A673 (cell line): ENCODE results near the gene BMF. TPM values are rescaled to one million over a fixed set of nuclear protein-coding genes. Genes with fewer than 3 reads are reported as not detected.
A peak's percentile ranks its signal among the peaks of the same experiment; 100 is the strongest.

Experiments used
- BruUV-seq: library from RNA; stranded (reverse); fragments of 400-500 nt; replicated peaks from 2 replicates; lab custom pipeline; 2021; lab: Mats Ljungman, UMichigan
- CTCF ChIA-PET: fragments of 300-600 bp; sonication (Branson Sonifier 250); formaldehyde crosslinking; loops from one replicate; lab custom pipeline; 2022; ENCODE audit warnings: antibody characterized with exemption; lab: Charles Lee
- POLR2A ChIA-PET: fragments of 300-600 bp; sonication (Branson Sonifier 250); formaldehyde crosslinking; loops from one replicate; lab custom pipeline; 2022; ENCODE audit warnings: antibody characterized with exemption; ENCODE audit not compliant: low non-redundant PET; lab: Charles Lee
- DNase-seq: peaks from one replicate; pipeline ENCODE4 v3.0.0-alpha.2; 2015; ENCODE audit warnings: low spot score
- H3K27ac ChIP-seq: fragments of 200-600 bp; sonication (generic); 2 replicates; pipeline ENCODE4 v1.5.1; 2016; ENCODE audit warnings: mixed run types, low read depth, mild to moderate bottlenecking, mixed read lengths, antibody characterized with exemption, low read length; ENCODE audit not compliant: poor library complexity, severe bottlenecking
- H3K27me3 ChIP-seq: fragments of 200-600 bp; sonication (generic); replicated peaks from 2 replicates; pipeline ENCODE4 v1.6.1; 2017; ENCODE audit warnings: mixed run types, low read depth, mild to moderate bottlenecking, mixed read lengths, antibody characterized with exemption, low read length; ENCODE audit not compliant: insufficient read depth, poor library complexity
- H3K36me3 ChIP-seq: fragments of 200-600 bp; sonication (generic); 2 replicates; pipeline ENCODE4 v1.6.1; 2016; ENCODE audit warnings: mixed run types, mild to moderate bottlenecking, mixed read lengths, antibody characterized with exemption, low read length; ENCODE audit not compliant: insufficient read depth, poor library complexity, severe bottlenecking
- H3K4me1 ChIP-seq: fragments of 200-600 bp; sonication (generic); 2 replicates; pipeline ENCODE4 v1.6.1; 2017; ENCODE audit warnings: mixed run types, mild to moderate bottlenecking, mixed read lengths, antibody characterized with exemption, low read length; ENCODE audit not compliant: insufficient read depth, poor library complexity, severe bottlenecking
- H3K4me3 ChIP-seq: fragments of 200-600 bp; sonication (generic); 2 replicates; pipeline ENCODE4 v1.5.1; 2016; ENCODE audit warnings: low read depth, mixed run types, mild to moderate bottlenecking, mixed read lengths, low read length; ENCODE audit not compliant: poor library complexity, severe bottlenecking
- H3K9me3 ChIP-seq: fragments of 200-600 bp; sonication (generic); 2 replicates; pipeline ENCODE4 v1.6.1; 2016; ENCODE audit warnings: mixed run types, low read depth, mild to moderate bottlenecking, mixed read lengths, antibody characterized with exemption, low read length; ENCODE audit not compliant: poor library complexity, severe bottlenecking
- EZH2 ChIP-seq: fragments of 200-600 bp; sonication (generic); IDR thresholded peaks from 2 replicates; pipeline ENCODE4 v1.6.1; 2017; ENCODE audit warnings: borderline replicate concordance, low read depth, mild to moderate bottlenecking, mixed read lengths, antibody characterized with exemption, low read length; ENCODE audit not compliant: poor library complexity, severe bottlenecking
- intact Hi-C: fragments of 100-400 bp; cut with micrococcal nuclease; formaldehyde crosslinking; loops from one replicate; pipeline ENCODE4 v1.10.0; 2022; ENCODE audit not compliant: unreplicated experiment
- total RNA-seq: library from RNA; stranded (reverse); gene quantifications from 2 replicates; pipeline ENCODE4 v1.2.3, GENCODE V29; 2021
- TF ChIP-seq, protein P1 (sequence below): fragments of 300-800, 200-600 bp; sonication (generic); conservative IDR thresholded peaks from 2 replicates; pipeline ENCODE4 v1.5.1; 2017; ENCODE audit warnings: low read depth, mild to moderate bottlenecking, antibody characterized with exemption, low read length, moderate library complexity, mixed read lengths

The BMF gene
- total RNA-seq, 1 experiment from 2014 or later: 18.5 TPM

DNA sequence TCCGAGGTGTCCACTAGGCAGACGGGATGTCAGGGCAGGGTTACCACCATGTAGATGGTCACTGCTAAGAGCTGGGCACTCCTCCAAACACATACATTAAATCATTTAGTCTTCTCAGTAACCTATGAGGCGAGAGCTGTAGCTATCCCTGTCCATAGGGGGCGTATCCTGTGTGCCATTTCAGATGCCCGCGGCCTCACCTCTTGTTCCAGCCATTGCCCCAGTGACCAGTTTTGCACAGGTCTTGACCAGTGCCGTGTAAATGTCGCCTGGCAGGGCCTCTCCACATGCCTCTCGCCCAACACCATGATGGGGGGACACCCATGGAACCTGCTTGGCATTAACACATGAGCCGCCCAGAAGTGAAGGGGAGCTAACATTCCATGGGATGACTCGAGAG, 48.9 kb downstream of the BMF start:
- Histone ChIP-seq H3K4me1 (no peaks in the 10 kb centered on the region), H3K9me3 (no peaks in the 10 kb centered on the region), H3K36me3 (no peaks in the 10 kb centered on the region), H3K4me3 (no peak overlapping the region), H3K27ac (no peak overlapping the region), H3K27me3 (no peaks in the 10 kb centered on the region)
- TF ChIP-seq, protein P1, sequence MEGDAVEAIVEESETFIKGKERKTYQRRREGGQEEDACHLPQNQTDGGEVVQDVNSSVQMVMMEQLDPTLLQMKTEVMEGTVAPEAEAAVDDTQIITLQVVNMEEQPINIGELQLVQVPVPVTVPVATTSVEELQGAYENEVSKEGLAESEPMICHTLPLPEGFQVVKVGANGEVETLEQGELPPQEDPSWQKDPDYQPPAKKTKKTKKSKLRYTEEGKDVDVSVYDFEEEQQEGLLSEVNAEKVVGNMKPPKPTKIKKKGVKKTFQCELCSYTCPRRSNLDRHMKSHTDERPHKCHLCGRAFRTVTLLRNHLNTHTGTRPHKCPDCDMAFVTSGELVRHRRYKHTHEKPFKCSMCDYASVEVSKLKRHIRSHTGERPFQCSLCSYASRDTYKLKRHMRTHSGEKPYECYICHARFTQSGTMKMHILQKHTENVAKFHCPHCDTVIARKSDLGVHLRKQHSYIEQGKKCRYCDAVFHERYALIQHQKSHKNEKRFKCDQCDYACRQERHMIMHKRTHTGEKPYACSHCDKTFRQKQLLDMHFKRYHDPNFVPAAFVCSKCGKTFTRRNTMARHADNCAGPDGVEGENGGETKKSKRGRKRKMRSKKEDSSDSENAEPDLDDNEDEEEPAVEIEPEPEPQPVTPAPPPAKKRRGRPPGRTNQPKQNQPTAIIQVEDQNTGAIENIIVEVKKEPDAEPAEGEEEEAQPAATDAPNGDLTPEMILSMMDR: no peak
- TF ChIP-seq EZH2: no peak
- ChIA-PET POLR2A (no interaction called here), CTCF (no interaction called here)
- intact Hi-C loops: no loop called here
- BruUV-seq: no TSS peak
- DNase-seq: no peak

DNA sequence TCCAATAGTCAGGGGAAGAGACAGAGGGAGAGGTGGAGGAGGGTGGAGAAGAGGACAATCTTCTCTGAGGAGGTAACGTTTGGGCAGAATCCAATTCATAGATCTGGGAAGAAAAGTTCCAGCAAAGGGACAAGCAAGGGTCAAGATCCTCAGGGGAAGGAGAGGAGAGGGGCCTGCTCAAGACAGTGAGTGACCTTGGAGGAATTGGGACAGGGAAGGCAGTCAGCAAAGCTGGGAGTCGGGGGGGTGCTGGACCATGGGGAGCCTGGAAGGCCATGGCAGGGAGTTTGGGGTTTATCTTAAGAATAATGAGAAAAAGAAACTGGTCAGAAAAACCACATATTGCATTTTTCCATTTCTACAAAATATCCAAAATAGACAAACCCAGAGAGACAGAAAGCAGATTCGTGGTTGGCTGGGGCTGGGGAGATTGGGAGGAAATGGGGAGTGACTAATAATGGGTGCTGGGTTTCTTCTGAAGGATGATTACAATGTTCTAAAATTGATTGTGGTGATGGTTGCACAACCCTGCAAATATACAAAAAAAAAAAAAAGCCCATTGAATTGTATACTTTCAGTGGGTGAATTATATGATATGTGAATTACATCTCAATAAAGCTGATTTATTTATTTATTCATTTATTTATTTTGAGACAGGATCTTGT, 50.1 kb downstream of the BMF start:
- intact Hi-C loops: no loop called here
- Histone ChIP-seq H3K4me1 (no peaks in the 10 kb centered on the region), H3K4me3 (no peak overlapping the region), H3K36me3 (no peaks in the 10 kb centered on the region), H3K27me3 (no peaks in the 10 kb centered on the region), H3K9me3 (no peaks in the 10 kb centered on the region), H3K27ac (no peak overlapping the region)
- no peak for TF ChIP-seq EZH2
- TF ChIP-seq, protein P1: no peak
- CTCF ChIA-PET: no interaction called here
- no TSS peak for BruUV-seq
- POLR2A ChIA-PET: interaction anchor here (0.7 kb wide), 1 partner anchor 35 kb away, joined by 7 read pairs; no protein-coding TSS in a partner anchor
- no peak for DNase-seq

DNA sequence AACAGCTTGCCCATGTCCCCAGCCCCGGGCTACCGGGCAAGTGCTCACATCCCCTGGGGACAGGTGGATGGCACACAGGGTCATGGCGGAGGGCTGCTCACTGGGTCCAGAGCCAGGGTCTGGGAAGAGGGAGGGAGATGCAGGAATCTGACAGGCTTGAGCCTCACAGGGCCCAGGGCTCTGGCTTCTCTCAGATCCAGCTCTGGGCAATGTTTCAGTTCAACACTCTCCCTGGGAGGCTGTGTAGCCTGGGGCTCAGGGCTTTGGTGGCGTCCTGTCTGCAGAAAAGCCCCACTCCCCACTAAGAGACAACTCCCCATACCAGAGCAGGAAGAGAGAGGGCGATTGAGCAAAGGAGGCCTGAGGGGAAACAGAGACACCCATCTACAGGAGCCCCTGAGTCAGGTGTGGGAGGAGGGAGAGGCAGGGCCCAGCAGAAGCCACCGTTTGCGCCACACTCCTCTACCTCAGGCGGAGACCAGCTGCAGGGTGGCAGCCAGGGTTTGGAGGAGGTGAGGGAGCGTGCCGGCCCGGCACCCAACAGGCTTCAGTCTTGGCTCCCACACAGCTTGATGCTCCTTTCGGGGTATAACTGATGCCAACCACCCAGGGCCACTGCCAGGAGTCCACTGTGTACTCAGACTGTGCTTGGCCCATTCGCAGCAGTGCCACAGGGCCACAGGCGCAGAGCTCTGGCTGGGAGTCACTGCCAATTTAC, 52.9 kb downstream of the BMF start:
- intact Hi-C loops: no loop called here
- Histone ChIP-seq H3K9me3 (no peaks in the 10 kb centered on the region), H3K4me1 (peaks cover 4% of the 10 kb centered on the region), H3K27ac (peak overlapping the region; percentile 30), H3K36me3 (no peaks in the 10 kb centered on the region), H3K4me3 (no peak overlapping the region), H3K27me3 (no peaks in the 10 kb centered on the region)
- POLR2A ChIA-PET: no interaction called here
- BruUV-seq: no TSS peak
- DNase-seq: no peak
- no peak for TF ChIP-seq EZH2
- TF ChIP-seq, protein P1: no peak
- CTCF ChIA-PET: no interaction called here
